B cell (primary cell): ENCODE results near the gene NME7. TPM values are rescaled to one million over a fixed set of nuclear protein-coding genes. Genes with fewer than 3 reads are reported as not detected.
"Not testable (repeated sequence)": the region's sequence is repeated elsewhere in the genome, so short reads cannot be mapped to it uniquely, and the experiment has no call there.

Source experiments
- ATAC-seq: fragments of 200-7000 bp; cut with Tn5 transposase; one replicate; pipeline ENCODE4 v1.10.0; 2021; ENCODE audit warnings: low read depth, mild to moderate bottlenecking, moderate number of reproducible peaks, moderate library complexity
- CTCF ChIA-PET: fragments of 350-600 bp; sonication (Branson Sonifier 250); formaldehyde crosslinking; loops from one replicate; lab custom pipeline; 2021; ENCODE audit warnings: antibody characterized with exemption, inconsistent platforms; lab: Charles Lee
- POLR2A ChIA-PET: fragments of 350-600 bp; sonication (Branson Sonifier 250); formaldehyde crosslinking; loops from one replicate; lab custom pipeline; 2021; ENCODE audit warnings: antibody characterized with exemption; lab: Charles Lee
- DNase-seq: peaks from one replicate; pipeline ENCODE4 v3.0.0; 2013
- H2AFZ ChIP-seq: 2 replicates; pipeline ENCODE4 v1.6.1; 2012; ENCODE audit warnings: mild to moderate bottlenecking, low read depth, low read length; ENCODE audit not compliant: insufficient read depth, poor library complexity, severe bottlenecking
- H3K27ac ChIP-seq, 2 donors: 1 replicate in 1 of 2; 2 replicates in 1 of 2; pipeline ENCODE4 v1.5.1; 2012 to 2013; ENCODE audit warnings: low read length in 2 of 2, mild to moderate bottlenecking in 2 of 2, moderate library complexity in 1 of 2
- H3K27me3 ChIP-seq, 4 experiments: fragments of 200-600 bp in 1 of 4; sonication (generic) in 1 of 4; replicated peaks in 1 of 4; 1 replicate in 2 of 4; 2 replicates in 2 of 4; pipeline versions ENCODE4 v1.6.1 to v1.7.0; 2013 to 2016; ENCODE audit warnings: low read length in 3 of 4, mild to moderate bottlenecking in 2 of 4, mixed read lengths in 1 of 4, moderate library complexity in 1 of 4; ENCODE audit not compliant: insufficient read depth in 4 of 4, control insufficient read depth in 3 of 4; ENCODE audit errors: control extremely low read depth in 1 of 4
- H3K36me3 ChIP-seq, 2 experiments: replicated peaks in 1 of 2; 1 replicate in 1 of 2; 2 replicates in 1 of 2; pipeline versions ENCODE4 v1.6.1 to v1.7.1; 2013; ENCODE audit warnings: low read length in 1 of 2; ENCODE audit not compliant: insufficient read depth in 2 of 2, control insufficient read depth in 1 of 2; ENCODE audit errors: control extremely low read depth in 1 of 2, extremely low read depth in 1 of 2
- H3K4me1 ChIP-seq, 2 donors: fragments of 200-600 bp in 1 of 2; sonication (generic) in 1 of 2; 1 replicate in 1 of 2; 2 replicates in 1 of 2; pipeline versions ENCODE4 v1.5.1 to v1.6.1; 2013 to 2017; ENCODE audit warnings: low read length in 2 of 2; ENCODE audit not compliant: control insufficient read depth in 2 of 2, insufficient read depth in 2 of 2
- H3K4me2 ChIP-seq: replicated peaks from 2 replicates; pipeline ENCODE3; 2012; ENCODE audit warnings: mild to moderate bottlenecking, low read depth, low read length; ENCODE audit not compliant: poor library complexity, severe bottlenecking
- H3K4me3 ChIP-seq, 5 experiments: fragments of 200-600 bp in 1 of 5; sonication (generic) in 1 of 5; 1 replicate in 3 of 5; 2 replicates in 2 of 5; pipeline versions ENCODE4 v1.5.1 to v1.7.0; 2011 to 2016; ENCODE audit warnings: low read length in 4 of 5, mild to moderate bottlenecking in 4 of 5, low read depth in 2 of 5, control low read depth in 1 of 5, moderate library complexity in 1 of 5; ENCODE audit not compliant: insufficient read depth in 1 of 5; ENCODE audit errors: control extremely low read depth in 1 of 5, extremely low read depth in 1 of 5
- H3K79me2 ChIP-seq: fragments of 200-600 bp; sonication (generic); one replicate; pipeline ENCODE4 v1.6.0; 2016; ENCODE audit warnings: low read length; ENCODE audit not compliant: control insufficient read depth, insufficient read depth
- H3K9ac ChIP-seq: fragments of 200-600 bp; sonication (generic); 2 replicates; pipeline ENCODE4 v1.6.1; 2017; ENCODE audit warnings: mild to moderate bottlenecking, low read length, moderate library complexity
- H3K9me3 ChIP-seq, 3 donors: one replicate each; pipeline versions ENCODE4 v1.6.1 to v1.7.1; 2013; ENCODE audit warnings: low read length in 2 of 3; ENCODE audit not compliant: control insufficient read depth in 2 of 3, insufficient read depth in 1 of 3; ENCODE audit errors: control extremely low read depth in 1 of 3
- H4K20me1 ChIP-seq: 2 replicates; pipeline ENCODE4 v1.6.0; 2012; ENCODE audit warnings: mild to moderate bottlenecking, low read length; ENCODE audit not compliant: insufficient read depth, control insufficient read depth, poor library complexity, severe bottlenecking
- H3K27ac Mint-ChIP-seq: one replicate; pipeline ENCODE4 v1.8.0; 2021; ENCODE audit warnings: mixed read lengths
- H3K27me3 Mint-ChIP-seq: one replicate; pipeline ENCODE4 v1.8.0; 2021; ENCODE audit warnings: mixed read lengths
- H3K4me1 Mint-ChIP-seq: one replicate; pipeline ENCODE4 v1.8.0; 2021; ENCODE audit warnings: mixed read lengths
- H3K4me3 Mint-ChIP-seq: one replicate; pipeline ENCODE4 v1.8.0; 2021; ENCODE audit warnings: mixed read lengths
- H3K9me3 Mint-ChIP-seq: one replicate; pipeline ENCODE4 v1.8.0; 2022; ENCODE audit warnings: mixed read lengths; ENCODE audit not compliant: insufficient read depth
- EZH2 ChIP-seq: IDR thresholded peaks from 2 replicates; pipeline ENCODE4 v1.6.1; 2012; ENCODE audit warnings: borderline replicate concordance, low read depth, mild to moderate bottlenecking, moderate library complexity, low read length; ENCODE audit not compliant: insufficient read depth, poor library complexity, severe bottlenecking
- WGBS: methylation state at CpG from one replicate; pipeline ENCODE4 v1.1.5; 2013; ENCODE audit warnings: missing lambda C conversion rate; ENCODE audit not compliant: insufficient coverage; 5-methylcytosine and 5-hydroxymethylcytosine counted together
- intact Hi-C: fragments of 100-400 bp; cut with micrococcal nuclease; formaldehyde crosslinking; loops from one replicate; pipeline ENCODE4 v1.10.0; 2022
- polyA plus RNA-seq: library from polyadenylated mRNA; depleted of rRNA; stranded (reverse); fragments of >200 nt; gene quantifications from 2 replicates; pipeline ENCODE4 v1.2.3, GENCODE V29; 2012
- total RNA-seq, 2 donors: library from RNA; stranded (reverse); fragments of 120-200 nt in 1 of 2; gene quantifications; 1 replicate in 1 of 2; 2 replicates in 1 of 2; pipeline versions ENCODE4 v1.2.3 to v1.2.4, GENCODE V29; 2013 to 2022
- TF ChIP-seq, protein P1 (sequence below): fragments of 200-600 bp; IDR thresholded peaks from one replicate; pipeline ENCODE4 v1.8.0; 2022; ENCODE audit warnings: antibody characterized with exemption, mild to moderate bottlenecking

Gene NME7
- total and polyA plus RNA-seq, 2 donors (not counting 1 experiment from before 2014, with no cell fraction given), result 3.3 to 14.3 TPM

DNA sequence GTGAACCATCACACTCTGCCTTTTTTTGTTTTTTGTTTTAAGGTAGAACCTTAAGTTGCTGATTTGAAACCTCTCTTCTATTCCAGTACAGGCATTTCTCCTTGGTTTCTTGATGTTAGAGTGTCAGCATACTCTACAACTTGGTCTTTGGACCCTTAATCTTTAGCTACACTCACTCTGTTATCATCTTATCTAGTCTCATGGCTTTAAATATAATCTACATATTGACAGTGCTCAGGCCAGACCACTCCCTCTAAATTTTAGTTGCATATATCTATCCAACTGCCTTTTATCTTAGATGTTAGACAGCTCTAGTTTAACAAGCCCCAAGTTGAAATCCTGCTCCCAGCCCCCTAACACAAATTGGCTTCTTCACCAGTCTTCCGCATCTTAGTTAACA is 22.1 kb downstream of the NME7 start:
- no peak overlapping the region for H3K27ac ChIP-seq
- no peak overlapping the region for H3K4me3 ChIP-seq
- TF ChIP-seq, protein P1, sequence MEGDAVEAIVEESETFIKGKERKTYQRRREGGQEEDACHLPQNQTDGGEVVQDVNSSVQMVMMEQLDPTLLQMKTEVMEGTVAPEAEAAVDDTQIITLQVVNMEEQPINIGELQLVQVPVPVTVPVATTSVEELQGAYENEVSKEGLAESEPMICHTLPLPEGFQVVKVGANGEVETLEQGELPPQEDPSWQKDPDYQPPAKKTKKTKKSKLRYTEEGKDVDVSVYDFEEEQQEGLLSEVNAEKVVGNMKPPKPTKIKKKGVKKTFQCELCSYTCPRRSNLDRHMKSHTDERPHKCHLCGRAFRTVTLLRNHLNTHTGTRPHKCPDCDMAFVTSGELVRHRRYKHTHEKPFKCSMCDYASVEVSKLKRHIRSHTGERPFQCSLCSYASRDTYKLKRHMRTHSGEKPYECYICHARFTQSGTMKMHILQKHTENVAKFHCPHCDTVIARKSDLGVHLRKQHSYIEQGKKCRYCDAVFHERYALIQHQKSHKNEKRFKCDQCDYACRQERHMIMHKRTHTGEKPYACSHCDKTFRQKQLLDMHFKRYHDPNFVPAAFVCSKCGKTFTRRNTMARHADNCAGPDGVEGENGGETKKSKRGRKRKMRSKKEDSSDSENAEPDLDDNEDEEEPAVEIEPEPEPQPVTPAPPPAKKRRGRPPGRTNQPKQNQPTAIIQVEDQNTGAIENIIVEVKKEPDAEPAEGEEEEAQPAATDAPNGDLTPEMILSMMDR, result no peak
- no peak for TF ChIP-seq EZH2
- POLR2A ChIA-PET, result no interaction called here
- intact Hi-C loops, result no loop called here
- H3K36me3 ChIP-seq, result no peaks in the 10 kb centered on the region
- no peaks in the 10 kb centered on the region for H3K4me1 ChIP-seq
- H3K27me3 ChIP-seq, result no peaks in the 10 kb centered on the region
- DNase-seq (no peak), ATAC-seq (no peak)
- Mint-ChIP-seq H3K4me1 (peaks cover 8% of the 10 kb centered on the region), H3K27me3 (no peaks in the 10 kb centered on the region), H3K4me3 (no peak overlapping the region), H3K9me3 (no peaks in the 10 kb centered on the region), H3K27ac (no peak overlapping the region)
- 83% methylated on average over 1 of the region's 1 CpG for WGBS
- no peak overlapping the region for H3K9ac ChIP-seq
- CTCF ChIA-PET, result interaction anchor here (1.7 to 11.9 kb wide), 2 partner anchors 738 to 1002 kb away, joined by 5 to 257 read pairs; no protein-coding TSS in a partner anchor
- no peaks in the 10 kb centered on the region for H4K20me1 ChIP-seq
- H3K4me2 ChIP-seq, result no peak overlapping the region
- peaks cover 0 to 9% (median 0%) of the 10 kb centered on the region in 3 donors for H3K9me3 ChIP-seq
- no peaks in the 10 kb centered on the region for H3K79me2 ChIP-seq
- no peak overlapping the region for H2AFZ ChIP-seq

DNA sequence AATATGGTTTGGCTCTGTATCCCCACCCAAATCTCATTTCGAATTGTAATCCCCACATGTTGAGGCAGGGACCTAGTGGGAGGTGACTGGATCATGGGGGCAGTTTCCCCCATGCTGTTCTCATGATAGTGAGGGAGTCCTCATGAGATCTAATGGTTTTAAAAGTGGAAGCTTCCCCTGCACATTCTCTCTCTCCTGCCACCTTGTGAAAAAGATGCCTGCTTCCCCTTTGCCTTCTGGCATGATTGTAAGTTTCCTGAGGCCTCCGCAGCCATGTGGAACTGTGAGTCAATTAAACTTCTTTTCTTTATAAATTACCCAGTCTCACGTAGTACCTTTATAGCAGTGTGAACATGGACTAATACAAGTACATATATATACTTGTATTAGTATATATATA is 25.5 kb downstream of the NME7 start:
- H3K27me3 ChIP-seq, H3K27ac ChIP-seq, DNase-seq, H3K4me1 ChIP-seq, H2AFZ ChIP-seq, H3K4me3 Mint-ChIP-seq, H3K36me3 ChIP-seq, H3K4me3 ChIP-seq, H3K9me3 Mint-ChIP-seq, H4K20me1 ChIP-seq, H3K4me2 ChIP-seq, H3K27ac Mint-ChIP-seq, intact Hi-C loops, H3K79me2 ChIP-seq, ATAC-seq, H3K9ac ChIP-seq, H3K27me3 Mint-ChIP-seq, POLR2A ChIA-PET: not testable (repeated sequence)
- WGBS, result no CpG with 5 or more reads among the region's 3 CpGs
- peaks cover 0 to 13% (median 0%) of the 10 kb centered on the region in 3 donors for H3K9me3 ChIP-seq
- CTCF ChIA-PET, result interaction anchor here (1.3 kb wide), 1 partner anchor 999 kb away, joined by 5 read pairs; no protein-coding TSS in a partner anchor
- peaks cover 18% of the 10 kb centered on the region for H3K4me1 Mint-ChIP-seq
